H1 (cell line): ENCODE results near the gene OTOP1. TPM values are rescaled to one million over a fixed set of nuclear protein-coding genes. Genes with fewer than 3 reads are reported as not detected.

Experiments
- CTCF ChIA-PET: fragments of 300-600 bp; sonication (Branson Sonifier 250); formaldehyde crosslinking; loops from one replicate; lab custom pipeline; 2021; ENCODE audit not compliant: partially characterized antibody; lab: Charles Lee
- POLR2A ChIA-PET: fragments of 300-600 bp; sonication (Branson Sonifier 250); formaldehyde crosslinking; loops from one replicate; lab custom pipeline; 2021; ENCODE audit warnings: inconsistent platforms; ENCODE audit not compliant: partially characterized antibody; lab: Charles Lee
- DNase-seq, 2 experiments: peaks; one replicate each; pipeline versions ENCODE4 v3.0.0 to v3.0.0-alpha.2; 2010 to 2022; ENCODE audit warnings: low spot score in 2 of 2, low read depth in 1 of 2, mixed read lengths in 1 of 2
- FAIRE-seq: peaks from 2 replicates; lab custom pipeline; 2011; peaks lifted over from hg19 to GRCh38; lab: Jason Lieb, UNC
- H2AFZ ChIP-seq: 2 replicates; pipeline ENCODE4 v1.8.1; 2012; ENCODE audit warnings: low read length, inconsistent platforms
- H2AK5ac ChIP-seq: 2 replicates; pipeline ENCODE4 v1.6.1; 2013; ENCODE audit warnings: low read depth, low read length
- H2BK120ac ChIP-seq: replicated peaks from 2 replicates; pipeline ENCODE3; 2013; ENCODE audit warnings: low read depth, low read length, inconsistent platforms
- H2BK12ac ChIP-seq: 2 replicates; pipeline ENCODE4 v1.6.1; 2013; ENCODE audit warnings: low read depth, low read length
- H2BK15ac ChIP-seq: 2 replicates; pipeline ENCODE4 v1.6.1; 2013; ENCODE audit warnings: low read length
- H2BK20ac ChIP-seq: 2 replicates; pipeline ENCODE4 v1.6.1; 2013; ENCODE audit warnings: low read length
- H2BK5ac ChIP-seq: 2 replicates; pipeline ENCODE4 v1.6.1; 2013; ENCODE audit warnings: low read depth, low read length
- H3K14ac ChIP-seq: 2 replicates; pipeline ENCODE4 v1.6.1; 2013; ENCODE audit warnings: inconsistent platforms; ENCODE audit not compliant: insufficient read length
- H3K18ac ChIP-seq: 2 replicates; pipeline ENCODE4 v1.6.1; 2013; ENCODE audit warnings: low read length; ENCODE audit errors: extremely low read depth
- H3K23ac ChIP-seq: 2 replicates; pipeline ENCODE4 v1.6.1; 2013; ENCODE audit warnings: inconsistent platforms; ENCODE audit not compliant: insufficient read length
- H3K23me2 ChIP-seq: 2 replicates; pipeline ENCODE4 v1.6.1; 2013; ENCODE audit warnings: low read depth, low read length
- H3K27ac ChIP-seq: 2 replicates; pipeline ENCODE4 v1.6.1; 2011; ENCODE audit warnings: low read depth, low read length, inconsistent platforms
- H3K27me3 ChIP-seq, 4 experiments: replicated peaks in 1 of 4; 1 replicate in 1 of 4; 2 replicates in 3 of 4; pipeline versions ENCODE4 v1.6.1 to v1.8.1; 2011 to 2013; ENCODE audit warnings: low read length in 3 of 4, mild to moderate bottlenecking in 3 of 4, inconsistent platforms in 2 of 4, mixed read lengths in 2 of 4, moderate library complexity in 1 of 4; ENCODE audit not compliant: control insufficient read depth in 3 of 4, insufficient read depth in 3 of 4; ENCODE audit errors: extremely low read depth in 1 of 4
- H3K36me3 ChIP-seq, 4 experiments: 2 replicates each; pipeline versions ENCODE4 v1.6.1 to v1.8.1; 2011 to 2013; ENCODE audit warnings: mild to moderate bottlenecking in 4 of 4, low read length in 3 of 4, moderate library complexity in 2 of 4, control low read depth in 1 of 4, inconsistent platforms in 1 of 4; ENCODE audit not compliant: insufficient read depth in 4 of 4, control insufficient read depth in 2 of 4
- H3K4ac ChIP-seq: replicated peaks from 2 replicates; pipeline ENCODE3; 2013; ENCODE audit warnings: low read length, low read depth, mixed read lengths, inconsistent platforms; ENCODE audit not compliant: insufficient read length
- H3K4me1 ChIP-seq, 4 experiments: replicated peaks in 1 of 4; 1 replicate in 1 of 4; 2 replicates in 3 of 4; pipeline versions ENCODE4 v1.6.1 to v1.8.1; 2011 to 2013; ENCODE audit warnings: low read length in 3 of 4, inconsistent platforms in 2 of 4, mixed read lengths in 1 of 4; ENCODE audit not compliant: insufficient read depth in 4 of 4, control insufficient read depth in 3 of 4
- H3K4me2 ChIP-seq, 2 experiments: 2 replicates each; pipeline versions ENCODE4 v1.6.1 to v1.8.1; 2011 to 2013; ENCODE audit warnings: low read depth in 2 of 2, low read length in 2 of 2, control low read depth in 1 of 2, inconsistent platforms in 1 of 2, mild to moderate bottlenecking in 1 of 2; ENCODE audit not compliant: insufficient read depth in 1 of 2
- H3K4me3 ChIP-seq, 4 experiments: fragments of 200-600, 300-600 bp in 1 of 4; sonication (generic), shearing (Covaris generic), sonication (Bioruptor Twin) in 1 of 4; 2 replicates each; pipeline versions ENCODE4 v1.5.1 to v1.8.1; 2011 to 2016; ENCODE audit warnings: low read length in 4 of 4, low read depth in 3 of 4, control low read depth in 2 of 4, inconsistent platforms in 2 of 4, mild to moderate bottlenecking in 2 of 4, mixed read lengths in 1 of 4, moderate library complexity in 1 of 4; ENCODE audit not compliant: insufficient read depth in 2 of 4; ENCODE audit errors: extremely low read depth in 1 of 4
- H3K56ac ChIP-seq: replicated peaks from 2 replicates; pipeline ENCODE3; 2013; ENCODE audit warnings: low read depth, mild to moderate bottlenecking, mixed read lengths, low read length, inconsistent platforms; ENCODE audit not compliant: insufficient read length
- H3K79me1 ChIP-seq: 2 replicates; pipeline ENCODE4 v1.6.1; 2013; ENCODE audit warnings: low read depth, low read length, control low read depth
- H3K79me2 ChIP-seq, 2 experiments: 2 replicates each; pipeline versions ENCODE4 v1.6.1 to v1.8.1; 2012 to 2013; ENCODE audit warnings: low read length in 2 of 2, mild to moderate bottlenecking in 2 of 2, inconsistent platforms in 1 of 2; ENCODE audit not compliant: insufficient read depth in 2 of 2, control insufficient read depth in 1 of 2
- H3K9ac ChIP-seq, 4 experiments: replicated peaks in 1 of 4; 1 replicate in 1 of 4; 2 replicates in 3 of 4; pipeline versions ENCODE4 v1.6.1 to v1.8.1; 2011 to 2013; ENCODE audit warnings: low read depth in 3 of 4, low read length in 3 of 4, control low read depth in 2 of 4, mild to moderate bottlenecking in 2 of 4, moderate library complexity in 2 of 4, inconsistent platforms in 1 of 4; ENCODE audit errors: extremely low read depth in 1 of 4
- H3K9me3 ChIP-seq, 2 experiments: 2 replicates each; pipeline versions ENCODE4 v1.6.1 to v1.8.1; 2012 to 2013; ENCODE audit warnings: mild to moderate bottlenecking in 2 of 2, moderate library complexity in 2 of 2, control low read depth in 1 of 2, inconsistent platforms in 1 of 2, low read depth in 1 of 2, low read length in 1 of 2, mixed read lengths in 1 of 2; ENCODE audit not compliant: insufficient read depth in 2 of 2
- H4K20me1 ChIP-seq, 2 experiments: replicated peaks in 1 of 2; 2 replicates each; pipeline versions ENCODE3 to v1.8.1; 2011 to 2013; ENCODE audit warnings: inconsistent platforms in 2 of 2, low read length in 2 of 2, mild to moderate bottlenecking in 1 of 2; ENCODE audit not compliant: insufficient read depth in 2 of 2, control insufficient read depth in 1 of 2
- H4K5ac ChIP-seq: 2 replicates; pipeline ENCODE4 v1.6.1; 2013; ENCODE audit warnings: low read length, low read depth, mixed read lengths, inconsistent platforms; ENCODE audit not compliant: insufficient read length
- H4K8ac ChIP-seq: 2 replicates; pipeline ENCODE4 v1.8.0; 2013; ENCODE audit warnings: mild to moderate bottlenecking, moderate library complexity, low read length, inconsistent platforms; ENCODE audit not compliant: insufficient read depth; ENCODE audit errors: extremely low read depth
- H4K91ac ChIP-seq: replicated peaks from 2 replicates; pipeline ENCODE3; 2013; ENCODE audit warnings: low read length, mixed read lengths, inconsistent platforms; ENCODE audit not compliant: insufficient read length
- BCL11A ChIP-seq, 2 experiments: IDR thresholded peaks; one replicate each; pipeline ENCODE4 v1.6.1; 2011; ENCODE audit warnings: low read depth in 2 of 2, low read length in 2 of 2, mild to moderate bottlenecking in 2 of 2
- CREB1 ChIP-seq: IDR thresholded peaks from 2 replicates; pipeline ENCODE4 v1.6.1; 2012; ENCODE audit warnings: inconsistent platforms
- RAD21 ChIP-seq, 2 experiments: IDR thresholded peaks in 1 of 2; conservative IDR thresholded peaks in 1 of 2; 2 replicates each; pipeline ENCODE4 v1.6.1; 2011; ENCODE audit warnings: low read depth in 2 of 2, low read length in 2 of 2, improper control_type of control experiment in 1 of 2, inconsistent platforms in 1 of 2, mild to moderate bottlenecking in 1 of 2, moderate library complexity in 1 of 2
- SAP30 ChIP-seq: fragments of 300-600 bp; sonication (generic); IDR thresholded peaks from 2 replicates; pipeline ENCODE4 v1.7.1; 2012; ENCODE audit warnings: low read length, moderate library complexity, mild to moderate bottlenecking, inconsistent platforms; ENCODE audit not compliant: insufficient read depth, insufficient replicate concordance
- WGBS, 2 experiments: shearing (Covaris generic) in 1 of 2; methylation state at CpG; one replicate each; pipeline versions ENCODE4 v1.1.6 to v1.1.7; 2013 to 2015; ENCODE audit warnings: low lambda C conversion rate in 2 of 2, mixed read lengths in 2 of 2, inconsistent platforms in 1 of 2, low coverage in 1 of 2, missing lambda C conversion rate in 1 of 2; ENCODE audit not compliant: insufficient replicate concordance in 2 of 2, insufficient coverage in 1 of 2, insufficient read length in 1 of 2; ENCODE audit errors: extremely low coverage in 1 of 2, missing lambda C conversion rate in 1 of 2; 5-methylcytosine and 5-hydroxymethylcytosine counted together
- polyA plus RNA-seq, 7 experiments: library from polyadenylated mRNA; depleted of rRNA in 3 of 7; stranded (reverse) in 5 of 7; unstranded in 2 of 7; fragments of >200 nt in 5 of 7; fragments of 200-250 nt in 2 of 7; gene quantifications; 1 replicate in 5 of 7; 2 replicates in 1 of 7; 4 replicates in 1 of 7; pipeline versions ENCODE4 v1.2.1 to v1.2.3, GENCODE V29; 2011 to 2013; ENCODE audit warnings: missing spikeins in 2 of 7, mixed read lengths in 2 of 7
- total RNA-seq: library from RNA; stranded (reverse); fragmentation: NEBNext Ultra II Directional; extraction: Animal tissue kit (Norgen Biotek cat#: 25700); gene quantifications from 2 replicates; pipeline ENCODE4 v1.2.1, GENCODE V29; 2021
- TF ChIP-seq, protein P1 (sequence below): IDR thresholded peaks from 2 replicates; pipeline ENCODE4 v1.6.1; 2011; ENCODE audit warnings: low read length, improper control_type of control experiment
- TF ChIP-seq, protein P2 (sequence below): IDR thresholded peaks from 2 replicates; pipeline ENCODE4 v1.6.1; 2012; ENCODE audit warnings: inconsistent platforms
- TF ChIP-seq, protein P3 (sequence below), 3 experiments: IDR thresholded peaks; 1 replicate in 2 of 3; 2 replicates in 1 of 3; pipeline versions ENCODE4 v1.5.1 to v1.6.1; 2011; ENCODE audit warnings: low read length in 3 of 3, mild to moderate bottlenecking in 3 of 3, inconsistent platforms in 2 of 3, low read depth in 1 of 3, moderate library complexity in 1 of 3; ENCODE audit not compliant: insufficient read depth in 1 of 3; ENCODE audit errors: control extremely low read depth in 1 of 3

Gene OTOP1
- total and polyA plus RNA-seq, 2 of the 8 experiments (the other 6 are each of a cell fraction or from before 2014, with no cell fraction given), result not detected

DNA sequence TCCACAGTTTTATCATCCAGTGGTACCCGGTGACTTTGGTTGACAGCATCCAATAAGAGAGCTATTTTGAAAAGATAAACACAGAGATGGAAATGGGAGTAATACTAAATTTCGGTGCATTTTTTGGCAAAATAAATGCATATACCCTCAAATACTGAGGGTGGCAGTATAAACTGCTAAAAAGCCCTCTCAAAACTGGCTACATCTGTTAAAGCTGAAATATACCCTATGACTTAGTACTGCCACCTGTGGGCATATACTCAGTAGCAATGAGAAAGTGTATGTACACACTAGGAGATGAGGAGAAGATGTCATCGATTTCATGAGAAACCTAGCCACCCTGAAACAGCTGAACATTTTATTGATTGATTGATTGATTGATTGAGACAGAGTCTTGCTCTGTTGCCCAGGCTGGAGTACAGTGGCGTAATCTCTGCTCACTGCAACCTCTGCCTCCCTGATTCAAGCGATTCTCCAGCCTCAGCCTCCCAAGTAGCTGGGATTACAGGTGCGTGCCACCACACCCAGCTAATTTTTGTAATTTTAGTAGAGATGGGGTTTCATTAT is 33.5 kb upstream of the OTOP1 start:
- no peaks in the 10 kb centered on the region for H3K36me3 ChIP-seq
- FAIRE-seq, result no peak
- no peak overlapping the region for H2BK15ac ChIP-seq
- H3K79me2 ChIP-seq, result no peaks in the 10 kb centered on the region
- H4K91ac ChIP-seq, result no peak overlapping the region
- H3K4me1 ChIP-seq, result no peaks in the 10 kb centered on the region
- H4K5ac ChIP-seq, result no peak overlapping the region
- H2BK12ac ChIP-seq, result no peak overlapping the region
- TF ChIP-seq, protein P1, sequence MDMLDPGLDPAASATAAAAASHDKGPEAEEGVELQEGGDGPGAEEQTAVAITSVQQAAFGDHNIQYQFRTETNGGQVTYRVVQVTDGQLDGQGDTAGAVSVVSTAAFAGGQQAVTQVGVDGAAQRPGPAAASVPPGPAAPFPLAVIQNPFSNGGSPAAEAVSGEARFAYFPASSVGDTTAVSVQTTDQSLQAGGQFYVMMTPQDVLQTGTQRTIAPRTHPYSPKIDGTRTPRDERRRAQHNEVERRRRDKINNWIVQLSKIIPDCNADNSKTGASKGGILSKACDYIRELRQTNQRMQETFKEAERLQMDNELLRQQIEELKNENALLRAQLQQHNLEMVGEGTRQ, result no peak
- TF ChIP-seq, protein P2, sequence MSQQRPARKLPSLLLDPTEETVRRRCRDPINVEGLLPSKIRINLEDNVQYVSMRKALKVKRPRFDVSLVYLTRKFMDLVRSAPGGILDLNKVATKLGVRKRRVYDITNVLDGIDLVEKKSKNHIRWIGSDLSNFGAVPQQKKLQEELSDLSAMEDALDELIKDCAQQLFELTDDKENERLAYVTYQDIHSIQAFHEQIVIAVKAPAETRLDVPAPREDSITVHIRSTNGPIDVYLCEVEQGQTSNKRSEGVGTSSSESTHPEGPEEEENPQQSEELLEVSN, result no peak
- TF ChIP-seq SAP30, result no peak
- TF ChIP-seq RAD21 (IDR thresholded peaks at IDR 0.05 in 1 of 2, conservative IDR thresholded peaks at IDR 0.05 in 1 of 2; ENCODE audit: low read depth in 2 of 2, low read length in 2 of 2), result peak; percentile 26 to 39; a peak in 3 of 4 replicates
- TF ChIP-seq, protein P3, sequence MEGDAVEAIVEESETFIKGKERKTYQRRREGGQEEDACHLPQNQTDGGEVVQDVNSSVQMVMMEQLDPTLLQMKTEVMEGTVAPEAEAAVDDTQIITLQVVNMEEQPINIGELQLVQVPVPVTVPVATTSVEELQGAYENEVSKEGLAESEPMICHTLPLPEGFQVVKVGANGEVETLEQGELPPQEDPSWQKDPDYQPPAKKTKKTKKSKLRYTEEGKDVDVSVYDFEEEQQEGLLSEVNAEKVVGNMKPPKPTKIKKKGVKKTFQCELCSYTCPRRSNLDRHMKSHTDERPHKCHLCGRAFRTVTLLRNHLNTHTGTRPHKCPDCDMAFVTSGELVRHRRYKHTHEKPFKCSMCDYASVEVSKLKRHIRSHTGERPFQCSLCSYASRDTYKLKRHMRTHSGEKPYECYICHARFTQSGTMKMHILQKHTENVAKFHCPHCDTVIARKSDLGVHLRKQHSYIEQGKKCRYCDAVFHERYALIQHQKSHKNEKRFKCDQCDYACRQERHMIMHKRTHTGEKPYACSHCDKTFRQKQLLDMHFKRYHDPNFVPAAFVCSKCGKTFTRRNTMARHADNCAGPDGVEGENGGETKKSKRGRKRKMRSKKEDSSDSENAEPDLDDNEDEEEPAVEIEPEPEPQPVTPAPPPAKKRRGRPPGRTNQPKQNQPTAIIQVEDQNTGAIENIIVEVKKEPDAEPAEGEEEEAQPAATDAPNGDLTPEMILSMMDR (IDR thresholded peaks at IDR 0.05; ENCODE audit: control extremely low read depth in 1 of 3, insufficient read depth in 1 of 3, low read depth in 1 of 3, low read length in 3 of 3), result peak in 2 of 3 experiments; percentile 39 to 55; a peak in 3 of 4 replicates
- TF ChIP-seq BCL11A (IDR thresholded peaks at IDR 0.05; ENCODE audit: low read depth in 2 of 2, low read length in 2 of 2), result no peak
- TF ChIP-seq CREB1, result no peak
- H3K23ac ChIP-seq, result no peak overlapping the region
- DNase-seq, result no peak
- H3K27me3 ChIP-seq, result no peaks in the 10 kb centered on the region
- CTCF ChIA-PET, result interaction anchor here (0.8 to 1.8 kb wide), 11 partner anchors 9 to 258 kb away, joined by 3 to 11 read pairs (median 4); partner anchors contain the start of genes NSG1 and TMEM128
- no peak overlapping the region for H3K9ac ChIP-seq
- no peak overlapping the region for H3K18ac ChIP-seq
- H2AFZ ChIP-seq, result no peak overlapping the region
- no peak overlapping the region for H3K56ac ChIP-seq
- H4K8ac ChIP-seq, result no peak overlapping the region
- H3K4me3 ChIP-seq, result no peak overlapping the region
- no peak overlapping the region for H2BK5ac ChIP-seq
- H3K9me3 ChIP-seq, result no peaks in the 10 kb centered on the region
- no peak overlapping the region for H2BK120ac ChIP-seq
- no peak overlapping the region for H2BK20ac ChIP-seq
- no peak overlapping the region for H2AK5ac ChIP-seq
- no peaks in the 10 kb centered on the region for H3K23me2 ChIP-seq
- no peaks in the 10 kb centered on the region for H4K20me1 ChIP-seq
- no peak overlapping the region for H3K27ac ChIP-seq
- no peaks in the 10 kb centered on the region for H3K79me1 ChIP-seq
- POLR2A ChIA-PET, result interaction anchor here (1.0 to 1.3 kb wide), 2 partner anchors 9 to 10 kb away, joined by 3 read pairs; no protein-coding TSS in a partner anchor
- H3K4me2 ChIP-seq, result no peak overlapping the region
- H3K4ac ChIP-seq, result no peak overlapping the region
- 90% methylated on average over 6 of the region's 6 CpGs; no CpG with 5 or more reads in 1 of the 2 experiments for WGBS, 2 experiments
- no peak overlapping the region for H3K14ac ChIP-seq
